Activated CD4-positive, alpha-beta T cell treated with anti-CD3 and anti-CD28 coated beads, Interleukin-2, amount 50 U/mL, for 48 hours (primary cell): ENCODE results near the gene NRROS.
A peak's percentile ranks its signal among the peaks of the same experiment; 100 is the strongest.

ENCODE experiments used
- DNase-seq, 2 experiments: peaks; one replicate each; pipeline ENCODE4 v3.0.0-alpha.2; 2020

The NRROS gene

GRCh38 chr3:196651819-196652218 lies 12.3 kb downstream of the NRROS start:
- no peak for DNase-seq

- no peak for DNase-seq
These were observed 13.7 kb downstream of the NRROS start for GRCh38 chr3:196652961-196653795.

- DNase-seq: no peak
These were observed 14.7 kb downstream of the NRROS start for GRCh38 chr3:196654006-196654734.

GRCh38 chr3:196654735-196655090 lies 15.2 kb downstream of the NRROS start:
- no peak for DNase-seq

- no peak for DNase-seq
These were observed 16.0 kb downstream of the NRROS start for GRCh38 chr3:196655496-196655895.

GRCh38 chr3:196656213-196656612 lies 16.7 kb downstream of the NRROS start:
- no peak for DNase-seq

- no peak for DNase-seq
These were observed 20.4 kb downstream of the NRROS start for GRCh38 chr3:196659901-196660351.

- DNase-seq: no peak
These were observed 21.1 kb downstream of the NRROS start for GRCh38 chr3:196660381-196661166.

- DNase-seq: no peak
These were observed 21.9 kb downstream of the NRROS start for GRCh38 chr3:196661400-196661799.

GRCh38 chr3:196662033-196662432 lies 22.5 kb downstream of the NRROS start:
- DNase-seq: no peak

- no peak for DNase-seq
These were observed 23.4 kb downstream of the NRROS start for GRCh38 chr3:196662711-196663571.

GRCh38 chr3:196666001-196666867 lies 26.7 kb downstream of the NRROS start:
- no peak for DNase-seq

GRCh38 chr3:196667056-196667825 lies 27.7 kb downstream of the NRROS start:
- no peak for DNase-seq

- DNase-seq: no peak
These were observed 30.8 kb downstream of the NRROS start for GRCh38 chr3:196670339-196670738.

GRCh38 chr3:196673632-196674031 lies 34.1 kb downstream of the NRROS start:
- no peak for DNase-seq

- DNase-seq: no peak
These were observed 37.9 kb downstream of the NRROS start for GRCh38 chr3:196677353-196677752.

- no peak for DNase-seq
These were observed 38.4 kb downstream of the NRROS start for GRCh38 chr3:196677931-196678330.

GRCh38 chr3:196684548-196685407 lies 45.3 kb downstream of the NRROS start:
- DNase-seq: peak; percentile 69 to 76

GRCh38 chr3:196686436-196686835 lies 46.9 kb downstream of the NRROS start:
- DNase-seq: no peak

- no peak for DNase-seq
These were observed 48.9 kb downstream of the NRROS start for GRCh38 chr3:196688349-196688748.
